SK-N-SH (cell line): ENCODE measurements around the gene CDC45. TPM values are rescaled to one million over a fixed set of nuclear protein-coding genes. Genes with fewer than 3 reads are reported as not detected.

Experiments used
- CTCF ChIA-PET: fragments of 300-600, 350-600 bp; formaldehyde crosslinking; extraction: SDS; loops from one replicate; lab custom pipeline; 2021; lab: Yijun Ruan, JAX
- POLR2A ChIA-PET: fragments of 350-600 bp; sonication (Branson Sonifier 250); formaldehyde crosslinking; extraction: SDS; loops from one replicate; lab custom pipeline; 2020; ENCODE audit warnings: antibody characterized with exemption, inconsistent platforms; lab: Yijun Ruan, JAX
- DNase-seq: peaks from one replicate; pipeline ENCODE4 v3.0.0; 2012
- H2AFZ ChIP-seq: fragments of 200-600 bp; sonication (generic); 2 replicates; pipeline ENCODE4 v1.8.1; 2016; ENCODE audit warnings: antibody characterized with exemption, mild to moderate bottlenecking, low read depth
- H3F3A ChIP-seq: fragments of 200-600 bp; sonication (generic); replicated peaks from 2 replicates; pipeline ENCODE3; 2016; ENCODE audit warnings: antibody characterized with exemption, mild to moderate bottlenecking; ENCODE audit not compliant: insufficient read depth
- H3K27ac ChIP-seq, 2 experiments: fragments of 200-500 bp in 1 of 2; fragments of 200-600 bp in 1 of 2; sonication (Bioruptor generic) in 1 of 2; sonication (generic), shearing (Covaris generic) in 1 of 2; 2 replicates each; pipeline versions ENCODE4 v1.5.1 to v1.6.1; 2014 to 2016; ENCODE audit warnings: low read depth in 2 of 2, inconsistent platforms in 1 of 2, low read length in 1 of 2, mild to moderate bottlenecking in 1 of 2, mixed read lengths in 1 of 2
- H3K27me3 ChIP-seq: fragments of 200-600 bp; sonication (generic), shearing (Covaris generic); 2 replicates; pipeline ENCODE4 v1.6.1; 2016; ENCODE audit warnings: mixed run types; ENCODE audit not compliant: insufficient read depth
- H3K36me3 ChIP-seq, 2 experiments: fragments of 200-500 bp in 1 of 2; fragments of 200-600 bp in 1 of 2; sonication (Bioruptor generic) in 1 of 2; sonication (generic) in 1 of 2; replicated peaks in 1 of 2; 2 replicates each; pipeline versions ENCODE3 to v1.5.1; 2014 to 2016; ENCODE audit warnings: low read length in 1 of 2, mild to moderate bottlenecking in 1 of 2; ENCODE audit not compliant: insufficient read depth in 2 of 2, control insufficient read depth in 1 of 2
- H3K4me1 ChIP-seq, 2 experiments: fragments of 200-500 bp in 1 of 2; fragments of 200-600 bp in 1 of 2; sonication (Bioruptor generic) in 1 of 2; sonication (generic), shearing (Covaris generic) in 1 of 2; 2 replicates each; pipeline versions ENCODE4 v1.5.1 to v1.6.1; 2014 to 2016; ENCODE audit warnings: low read depth in 1 of 2, low read length in 1 of 2, mixed run types in 1 of 2; ENCODE audit not compliant: insufficient read depth in 2 of 2, control insufficient read depth in 1 of 2
- H3K4me2 ChIP-seq: fragments of 200-600 bp; sonication (generic), shearing (Covaris generic); 2 replicates; pipeline ENCODE4 v1.6.1; 2017; ENCODE audit warnings: mixed run types
- H3K4me3 ChIP-seq, 2 experiments: fragments of 200-500 bp in 1 of 2; fragments of 200-600 bp in 1 of 2; sonication (Bioruptor generic) in 1 of 2; sonication (generic), shearing (Covaris generic) in 1 of 2; 2 replicates each; pipeline versions ENCODE4 v1.5.1 to v1.8.1; 2014 to 2016; ENCODE audit warnings: low read depth in 2 of 2, inconsistent platforms in 1 of 2, low read length in 1 of 2, mild to moderate bottlenecking in 1 of 2, mixed read lengths in 1 of 2, moderate library complexity in 1 of 2
- H3K79me2 ChIP-seq: fragments of 200-600 bp; sonication (generic); 2 replicates; pipeline ENCODE4 v1.8.1; 2017; ENCODE audit warnings: mild to moderate bottlenecking; ENCODE audit not compliant: insufficient read depth
- H3K9ac ChIP-seq: fragments of 200-600 bp; sonication (generic); 2 replicates; pipeline ENCODE4 v1.6.1; 2017; ENCODE audit warnings: mixed run types
- H3K9me2 ChIP-seq: fragments of 200-600 bp; sonication (generic); 2 replicates; pipeline ENCODE4 v1.6.1; 2017; ENCODE audit warnings: mixed run types
- H3K9me3 ChIP-seq: fragments of 200-600 bp; sonication (generic); 2 replicates; pipeline ENCODE4 v1.6.1; 2017; ENCODE audit warnings: mixed run types, mild to moderate bottlenecking, moderate library complexity
- H4K20me1 ChIP-seq: fragments of 200-600 bp; sonication (generic); 2 replicates; pipeline ENCODE4 v1.6.1; 2017; ENCODE audit warnings: mild to moderate bottlenecking, mixed run types; ENCODE audit not compliant: insufficient read depth
- EZH2phosphoT487 ChIP-seq: fragments of 200-600 bp; sonication (generic); IDR thresholded peaks from 2 replicates; pipeline ENCODE4 v1.6.1; 2017; ENCODE audit warnings: low read depth, mixed run types, mild to moderate bottlenecking, antibody characterized with exemption, moderate library complexity, borderline replicate concordance
- FOSL2 ChIP-seq: IDR thresholded peaks from 2 replicates; pipeline ENCODE4 v1.4.0; 2012; ENCODE audit warnings: low read depth, mild to moderate bottlenecking, moderate library complexity, borderline replicate concordance
- JUND ChIP-seq: IDR thresholded peaks from 2 replicates; pipeline ENCODE4 v1.4.0; 2012
- NFIC ChIP-seq: IDR thresholded peaks from 2 replicates; pipeline ENCODE4 v1.4.0; 2012; ENCODE audit warnings: borderline replicate concordance
- NRF1 ChIP-seq: IDR thresholded peaks from 2 replicates; pipeline ENCODE4 v1.6.1; 2012; ENCODE audit warnings: low read depth, mild to moderate bottlenecking, low read length
- RAD21 ChIP-seq: IDR thresholded peaks from 2 replicates; pipeline ENCODE4 v1.6.1; 2012; ENCODE audit warnings: mild to moderate bottlenecking, low read length
- RXRA ChIP-seq: IDR thresholded peaks from 2 replicates; pipeline ENCODE4 v1.4.0; 2012; ENCODE audit warnings: low read depth, mild to moderate bottlenecking, borderline replicate concordance
- SIN3A ChIP-seq: IDR thresholded peaks from 2 replicates; pipeline ENCODE4 v1.6.1; 2012; ENCODE audit warnings: low read depth, mild to moderate bottlenecking, low read length, moderate library complexity, borderline replicate concordance
- TCF12 ChIP-seq: IDR thresholded peaks from 2 replicates; pipeline ENCODE4 v1.4.0; 2012
- TEAD4 ChIP-seq: IDR thresholded peaks from 2 replicates; pipeline ENCODE4 v1.4.0; 2012; ENCODE audit warnings: mild to moderate bottlenecking, borderline replicate concordance; ENCODE audit not compliant: insufficient read depth
- WGBS: methylation state at CpG from one replicate; pipeline ENCODE4 v1.1.6; 2017; ENCODE audit warnings: low lambda C conversion rate; 5-methylcytosine and 5-hydroxymethylcytosine counted together
- polyA plus RNA-seq, 3 experiments: library from polyadenylated mRNA; depleted of rRNA; stranded (reverse); fragments of >200 nt; gene quantifications; 2 replicates each; pipeline ENCODE4 v1.2.3, GENCODE V29; 2012
- TF ChIP-seq, protein P1 (sequence below): fragments of 150-350 bp; IDR thresholded peaks from 2 replicates; pipeline ENCODE4 v1.6.1; 2017; ENCODE audit warnings: antibody characterized with exemption, low read length, low read depth, borderline replicate concordance
- TF ChIP-seq, protein P2 (sequence below): IDR thresholded peaks from 2 replicates; pipeline ENCODE4 v1.6.1; 2012; ENCODE audit warnings: mild to moderate bottlenecking, low read depth, low read length, moderate library complexity
- TF ChIP-seq, protein P3 (sequence below): IDR thresholded peaks from 2 replicates; pipeline ENCODE4 v1.4.0; 2012; ENCODE audit warnings: low read depth, borderline replicate concordance

Gene CDC45
- polyA plus RNA-seq, 1 of the 3 experiments (the other 2 are of a cell fraction), result 23.6 TPM

DNA sequence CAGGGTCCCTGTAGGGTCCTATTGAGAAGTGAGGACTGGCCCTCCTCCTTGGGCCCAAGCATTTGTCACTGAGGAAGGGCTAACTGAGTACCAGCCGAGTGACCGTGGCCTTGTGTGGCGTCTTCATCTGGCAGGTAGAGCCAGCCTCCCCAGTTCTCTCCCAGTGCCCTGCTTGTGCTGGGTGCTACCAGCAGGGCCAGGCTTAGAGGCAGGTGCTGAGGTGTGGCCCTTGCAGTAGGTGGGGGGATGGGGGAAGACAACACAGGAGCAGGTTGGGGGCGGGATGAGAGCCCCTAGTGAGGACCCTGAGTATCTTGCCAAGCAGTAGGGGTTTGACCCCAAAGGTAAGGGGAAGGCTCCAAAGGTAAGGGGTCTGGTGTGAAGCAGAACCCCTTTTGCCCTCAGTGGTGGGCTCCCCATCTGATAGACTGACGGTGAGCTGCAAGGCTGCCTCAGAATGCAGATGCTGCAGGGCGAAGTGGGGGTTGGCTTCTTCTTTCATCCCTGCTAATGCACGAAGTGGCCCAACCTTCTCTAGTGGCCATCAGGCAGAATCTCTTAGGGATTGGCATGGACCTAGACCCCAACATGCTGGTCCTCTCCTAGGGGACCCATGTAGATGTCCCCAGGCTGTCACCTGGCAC, 19.6 kb downstream of the CDC45 start:
- WGBS, result 92% methylated on average over 4 of the region's 7 CpGs
- Histone ChIP-seq H3K27ac (no peak overlapping the region), H3K9me3 (no peaks in the 10 kb centered on the region), H3K4me2 (no peak overlapping the region), H4K20me1 (no peaks in the 10 kb centered on the region), H3K27me3 (no peaks in the 10 kb centered on the region), H3K9ac (no peak overlapping the region), H3F3A (no peaks in the 10 kb centered on the region), H3K4me3 (no peak overlapping the region), H3K36me3 (peaks cover 3 to 5% of the 10 kb centered on the region in 2 experiments), H2AFZ (no peak overlapping the region), H3K79me2 (no peaks in the 10 kb centered on the region), H3K4me1 (no peaks in the 10 kb centered on the region), H3K9me2 (no peaks in the 10 kb centered on the region)
- POLR2A ChIA-PET, result interaction anchor here (1.0 kb wide), 1 partner anchor 10 kb away, joined by 4 read pairs; no protein-coding TSS in a partner anchor
- DNase-seq, result no peak
- TF ChIP-seq RAD21 (no peak), JUND (no peak), NRF1 (no peak), SIN3A (no peak)
- CTCF ChIA-PET, result interaction anchor here (2.2 kb wide), 1 partner anchor 131 kb away, joined by 8 read pairs; no protein-coding TSS in a partner anchor

DNA sequence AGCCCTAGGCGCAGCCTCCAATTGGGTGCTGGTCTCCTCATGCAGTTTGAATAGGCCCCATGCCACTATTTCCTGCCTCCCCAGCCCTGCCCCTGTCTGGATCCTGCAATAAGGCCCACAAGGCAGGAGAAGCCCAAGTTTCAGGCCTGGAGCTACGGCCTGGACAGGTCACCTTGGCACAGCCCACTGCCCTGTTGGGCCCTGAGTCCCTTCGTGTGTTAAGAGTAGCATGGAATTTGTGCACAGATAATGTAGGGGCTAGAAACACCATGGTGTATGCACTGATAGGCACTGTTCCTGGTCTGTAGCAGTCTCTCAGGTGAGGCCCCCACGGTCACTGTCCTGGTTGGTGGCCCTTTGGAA, 20.1 kb downstream of the CDC45 start:
- peaks cover 0 to 4% of the 10 kb centered on the region in 2 experiments for H3K36me3 ChIP-seq
- no peak overlapping the region for H3K9ac ChIP-seq
- H3K9me3 ChIP-seq, result no peaks in the 10 kb centered on the region
- H3K27ac ChIP-seq, result no peak overlapping the region
- TF ChIP-seq FOSL2 (no peak), RXRA (no peak), TEAD4 (no peak)
- TF ChIP-seq, protein P1, sequence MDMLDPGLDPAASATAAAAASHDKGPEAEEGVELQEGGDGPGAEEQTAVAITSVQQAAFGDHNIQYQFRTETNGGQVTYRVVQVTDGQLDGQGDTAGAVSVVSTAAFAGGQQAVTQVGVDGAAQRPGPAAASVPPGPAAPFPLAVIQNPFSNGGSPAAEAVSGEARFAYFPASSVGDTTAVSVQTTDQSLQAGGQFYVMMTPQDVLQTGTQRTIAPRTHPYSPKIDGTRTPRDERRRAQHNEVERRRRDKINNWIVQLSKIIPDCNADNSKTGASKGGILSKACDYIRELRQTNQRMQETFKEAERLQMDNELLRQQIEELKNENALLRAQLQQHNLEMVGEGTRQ, result no peak
- no peaks in the 10 kb centered on the region for H3F3A ChIP-seq
- H3K4me1 ChIP-seq, result no peaks in the 10 kb centered on the region
- no peaks in the 10 kb centered on the region for H3K79me2 ChIP-seq
- H3K4me3 ChIP-seq, result no peak overlapping the region
- POLR2A ChIA-PET, result no interaction called here
- CTCF ChIA-PET, result interaction anchor here (0.9 kb wide), 1 partner anchor 130 kb away, joined by 3 read pairs; no protein-coding TSS in a partner anchor
- no peak for DNase-seq
- H2AFZ ChIP-seq, result no peak overlapping the region
- no peaks in the 10 kb centered on the region for H4K20me1 ChIP-seq
- H3K9me2 ChIP-seq, result no peaks in the 10 kb centered on the region
- H3K27me3 ChIP-seq, result no peaks in the 10 kb centered on the region
- no peak overlapping the region for H3K4me2 ChIP-seq
- WGBS, result 100% methylated on average over 2 of the region's 4 CpGs

DNA sequence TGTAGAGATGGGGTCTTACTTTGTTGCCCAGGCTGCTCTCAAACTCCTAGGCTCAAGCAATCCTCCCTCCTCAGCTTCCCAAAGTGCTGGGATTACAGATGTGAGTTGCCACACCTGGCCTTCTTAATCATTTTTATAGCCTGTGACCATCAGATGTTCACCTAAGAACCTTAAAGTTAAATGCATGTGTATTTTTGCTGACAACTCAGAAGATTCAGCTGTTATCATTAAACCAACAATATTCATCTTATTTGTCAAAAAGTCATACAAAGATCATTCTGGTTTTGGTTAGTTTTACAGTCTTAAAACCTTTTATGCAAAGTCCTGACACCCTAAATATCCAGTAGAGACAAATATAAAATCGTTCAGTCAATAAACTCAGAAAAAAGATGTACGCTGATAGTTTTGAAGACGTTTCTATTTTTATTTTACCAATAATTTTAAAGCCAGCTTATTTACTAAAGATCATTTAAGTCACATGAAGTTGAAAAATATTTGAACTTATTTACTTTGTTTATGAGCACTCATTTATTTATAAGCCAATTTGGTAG, 22.3 kb downstream of the CDC45 start:
- Histone ChIP-seq H3K4me1 (no peaks in the 10 kb centered on the region), H3K27ac (no peak overlapping the region), H2AFZ (no peak overlapping the region), H3K9me2 (no peaks in the 10 kb centered on the region), H3K4me3 (no peak overlapping the region), H3K9me3 (no peaks in the 10 kb centered on the region), H3K9ac (no peak overlapping the region), H3K79me2 (no peaks in the 10 kb centered on the region), H3K36me3 (no peaks in the 10 kb centered on the region), H3K4me2 (no peak overlapping the region), H3K27me3 (no peaks in the 10 kb centered on the region), H4K20me1 (no peaks in the 10 kb centered on the region), H3F3A (no peaks in the 10 kb centered on the region)
- TF ChIP-seq, protein P2, sequence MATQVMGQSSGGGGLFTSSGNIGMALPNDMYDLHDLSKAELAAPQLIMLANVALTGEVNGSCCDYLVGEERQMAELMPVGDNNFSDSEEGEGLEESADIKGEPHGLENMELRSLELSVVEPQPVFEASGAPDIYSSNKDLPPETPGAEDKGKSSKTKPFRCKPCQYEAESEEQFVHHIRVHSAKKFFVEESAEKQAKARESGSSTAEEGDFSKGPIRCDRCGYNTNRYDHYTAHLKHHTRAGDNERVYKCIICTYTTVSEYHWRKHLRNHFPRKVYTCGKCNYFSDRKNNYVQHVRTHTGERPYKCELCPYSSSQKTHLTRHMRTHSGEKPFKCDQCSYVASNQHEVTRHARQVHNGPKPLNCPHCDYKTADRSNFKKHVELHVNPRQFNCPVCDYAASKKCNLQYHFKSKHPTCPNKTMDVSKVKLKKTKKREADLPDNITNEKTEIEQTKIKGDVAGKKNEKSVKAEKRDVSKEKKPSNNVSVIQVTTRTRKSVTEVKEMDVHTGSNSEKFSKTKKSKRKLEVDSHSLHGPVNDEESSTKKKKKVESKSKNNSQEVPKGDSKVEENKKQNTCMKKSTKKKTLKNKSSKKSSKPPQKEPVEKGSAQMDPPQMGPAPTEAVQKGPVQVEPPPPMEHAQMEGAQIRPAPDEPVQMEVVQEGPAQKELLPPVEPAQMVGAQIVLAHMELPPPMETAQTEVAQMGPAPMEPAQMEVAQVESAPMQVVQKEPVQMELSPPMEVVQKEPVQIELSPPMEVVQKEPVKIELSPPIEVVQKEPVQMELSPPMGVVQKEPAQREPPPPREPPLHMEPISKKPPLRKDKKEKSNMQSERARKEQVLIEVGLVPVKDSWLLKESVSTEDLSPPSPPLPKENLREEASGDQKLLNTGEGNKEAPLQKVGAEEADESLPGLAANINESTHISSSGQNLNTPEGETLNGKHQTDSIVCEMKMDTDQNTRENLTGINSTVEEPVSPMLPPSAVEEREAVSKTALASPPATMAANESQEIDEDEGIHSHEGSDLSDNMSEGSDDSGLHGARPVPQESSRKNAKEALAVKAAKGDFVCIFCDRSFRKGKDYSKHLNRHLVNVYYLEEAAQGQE, result no peak
- TF ChIP-seq JUND (no peak), EZH2phosphoT487 (no peak), TCF12 (no peak), NFIC (no peak)
- TF ChIP-seq, protein P3, sequence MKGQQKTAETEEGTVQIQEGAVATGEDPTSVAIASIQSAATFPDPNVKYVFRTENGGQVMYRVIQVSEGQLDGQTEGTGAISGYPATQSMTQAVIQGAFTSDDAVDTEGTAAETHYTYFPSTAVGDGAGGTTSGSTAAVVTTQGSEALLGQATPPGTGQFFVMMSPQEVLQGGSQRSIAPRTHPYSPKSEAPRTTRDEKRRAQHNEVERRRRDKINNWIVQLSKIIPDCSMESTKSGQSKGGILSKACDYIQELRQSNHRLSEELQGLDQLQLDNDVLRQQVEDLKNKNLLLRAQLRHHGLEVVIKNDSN, result no peak
- ChIA-PET CTCF (interaction anchor here (1.1 to 3.3 kb wide), 3 partner anchors 12 to 130 kb away, joined by 3 to 20 read pairs (median 5); no protein-coding TSS in a partner anchor), POLR2A (no interaction called here)
- DNase-seq, result no peak
- 92% methylated on average over 3 of the region's 3 CpGs for WGBS
